TTC549 (cell line): ENCODE data around the gene BACH2.

Experiments used
- FAIRE-seq: peaks from 2 replicates; lab custom pipeline; 2012; peaks lifted over from hg19 to GRCh38; lab: Jason Lieb, UNC

The BACH2 gene

GRCh38 chr6:89888871-89889270 lies 407.8 kb downstream of the BACH2 start:
- no peak for FAIRE-seq

DNA sequence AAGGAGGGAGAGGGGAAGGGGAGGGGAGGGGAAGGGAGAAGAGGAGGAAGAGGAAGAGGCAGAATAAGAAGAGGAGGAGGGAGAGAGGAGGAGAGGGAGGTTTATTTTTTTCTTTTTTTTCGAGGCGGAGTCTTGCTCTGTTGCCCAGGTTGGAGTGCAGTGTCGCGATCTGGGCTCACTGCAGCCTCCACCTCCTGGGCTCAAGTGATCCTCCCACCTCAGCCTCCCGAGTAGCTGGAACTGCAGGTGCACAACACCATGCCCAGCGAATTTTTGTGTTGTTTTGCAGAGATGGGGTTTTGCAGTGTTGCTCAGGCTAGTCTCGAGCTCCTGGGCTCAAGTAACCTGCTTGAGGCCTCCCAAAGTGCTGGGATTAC lies 408.5 kb downstream of the BACH2 start:
- FAIRE-seq, result no peak

GRCh38 chr6:89887452-89888137 lies 409.0 kb downstream of the BACH2 start:
- no peak for FAIRE-seq

- FAIRE-seq, result no peak
These were observed 410.1 kb downstream of the BACH2 start for GRCh38 chr6:89886378-89887120.
